NCI-H748 (cell line): Measurements from ENCODE around the gene SPECC1L.

Experiments
- DNase-seq: peaks from one replicate; lab custom pipeline; 2025; ENCODE audit not compliant: unreplicated experiment; lab: John Stamatoyannopoulos, UW

SPECC1L gene

DNA sequence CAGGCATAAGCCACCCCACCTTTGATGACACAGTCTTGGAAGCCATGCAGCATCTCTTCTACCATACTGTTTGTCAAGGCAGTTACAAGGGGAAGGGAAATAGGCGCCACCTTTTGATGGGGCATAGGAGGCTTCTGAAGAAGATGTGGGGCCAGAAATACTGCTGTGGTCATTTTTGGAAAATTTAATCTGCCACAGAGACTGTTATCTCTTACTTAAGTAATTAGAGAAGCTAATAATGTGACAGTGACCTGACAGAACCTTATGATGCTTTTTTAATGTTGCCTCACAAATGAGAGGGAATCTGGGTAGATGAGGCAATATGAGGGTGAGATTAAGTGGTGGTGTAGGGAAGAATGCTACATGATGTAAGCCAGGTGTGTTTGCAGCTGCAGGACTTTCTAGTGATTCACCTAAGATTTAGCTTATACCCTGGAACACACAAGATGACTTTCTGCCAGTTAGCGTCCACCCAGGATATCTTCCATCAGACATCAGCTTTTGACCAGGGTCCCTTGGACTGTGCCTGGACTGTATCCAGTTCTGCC lies 122.5 kb downstream of the SPECC1L start:
- no peak for DNase-seq

GRCh38 chr22:24393848-24394247 lies 123.2 kb downstream of the SPECC1L start:
- no peak for DNase-seq

DNA sequence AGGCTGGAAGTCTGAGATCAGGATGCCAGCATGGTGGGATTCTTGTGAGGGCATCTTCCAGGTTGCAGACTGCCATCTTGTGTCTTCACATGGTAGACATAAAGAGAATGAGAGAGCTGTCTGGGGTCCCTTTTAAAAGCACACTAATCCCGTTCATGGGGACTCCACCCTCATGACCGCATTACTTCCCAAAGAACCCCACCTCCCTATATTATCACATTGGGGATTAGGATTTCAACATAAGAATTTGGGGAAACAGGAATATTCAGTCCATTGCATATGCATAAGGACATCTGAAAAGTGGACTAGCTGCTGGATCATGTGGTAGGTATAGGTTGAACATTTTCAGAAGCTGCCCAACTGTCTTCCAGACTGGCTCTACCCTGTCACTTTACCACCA lies 123.6 kb downstream of the SPECC1L start:
- no peak for DNase-seq

GRCh38 chr22:24398409-24398808 lies 127.8 kb downstream of the SPECC1L start:
- no peak for DNase-seq

DNA sequence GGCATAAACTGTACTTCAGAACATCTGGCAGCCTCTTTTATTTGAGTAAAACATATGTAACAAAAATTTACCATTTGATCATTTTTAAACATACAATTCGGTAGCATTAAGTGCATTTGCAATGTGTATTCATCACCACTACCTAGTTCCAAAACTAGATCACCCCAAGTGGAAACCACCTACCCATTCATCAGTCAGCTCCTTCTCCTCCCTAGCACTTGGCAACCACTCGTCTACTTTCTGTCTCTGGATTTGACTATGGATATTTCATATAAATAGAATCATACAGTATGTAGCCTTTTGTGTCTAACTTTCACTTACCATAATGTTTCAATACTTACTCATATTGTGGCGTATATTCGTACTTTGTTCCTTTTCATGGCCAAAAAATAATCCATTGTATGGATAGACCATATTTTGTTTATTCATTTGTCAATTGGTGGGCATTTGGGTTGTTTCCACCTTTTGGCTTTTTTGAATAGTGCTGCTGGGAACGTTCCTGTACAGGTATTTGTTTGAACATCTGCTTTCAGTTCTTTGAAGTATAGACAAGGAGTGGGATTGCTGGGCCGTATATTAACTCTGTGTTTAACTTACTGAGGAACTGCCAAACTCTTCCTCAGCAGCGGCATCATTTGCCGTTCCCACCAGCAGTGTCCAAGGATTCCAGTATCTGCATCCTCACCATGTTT lies 129.5 kb downstream of the SPECC1L start:
- no peak for DNase-seq

- no peak for DNase-seq
Observed at GRCh38 chr22:24400726-24401596, 130.3 kb downstream of the SPECC1L start.

DNA sequence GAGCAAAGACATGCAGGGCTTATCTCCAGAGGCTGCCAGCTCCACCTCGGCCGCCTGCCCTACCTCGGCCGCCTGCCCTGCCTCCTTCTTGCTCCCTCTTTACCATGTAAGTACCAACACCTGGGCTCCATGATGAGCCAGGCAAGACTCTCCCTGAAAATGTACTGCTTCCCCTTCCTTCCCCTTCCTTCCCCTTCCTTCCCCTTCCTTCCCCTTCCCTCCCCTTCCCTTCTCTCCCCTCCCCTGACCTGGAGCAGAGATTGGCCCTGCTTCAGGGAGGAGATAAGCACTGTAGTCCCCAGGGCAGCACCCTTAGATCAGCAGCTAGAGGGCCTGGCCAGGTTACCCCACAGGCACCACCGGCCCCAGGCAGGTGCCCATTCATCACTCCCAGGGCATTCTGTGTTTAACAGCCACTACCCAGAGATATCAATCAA lies 131.3 kb downstream of the SPECC1L start:
- no peak for DNase-seq

- DNase-seq = peak; percentile 60
Observed at GRCh38 chr22:24402460-24403192, 132.0 kb downstream of the SPECC1L start.

- DNase-seq = no peak
Observed at GRCh38 chr22:24403346-24403745, 132.7 kb downstream of the SPECC1L start.

- DNase-seq = no peak
Observed at GRCh38 chr22:24404561-24405275, 134.1 kb downstream of the SPECC1L start.

GRCh38 chr22:24405631-24406321 lies 135.1 kb downstream of the SPECC1L start:
- DNase-seq = no peak

DNA sequence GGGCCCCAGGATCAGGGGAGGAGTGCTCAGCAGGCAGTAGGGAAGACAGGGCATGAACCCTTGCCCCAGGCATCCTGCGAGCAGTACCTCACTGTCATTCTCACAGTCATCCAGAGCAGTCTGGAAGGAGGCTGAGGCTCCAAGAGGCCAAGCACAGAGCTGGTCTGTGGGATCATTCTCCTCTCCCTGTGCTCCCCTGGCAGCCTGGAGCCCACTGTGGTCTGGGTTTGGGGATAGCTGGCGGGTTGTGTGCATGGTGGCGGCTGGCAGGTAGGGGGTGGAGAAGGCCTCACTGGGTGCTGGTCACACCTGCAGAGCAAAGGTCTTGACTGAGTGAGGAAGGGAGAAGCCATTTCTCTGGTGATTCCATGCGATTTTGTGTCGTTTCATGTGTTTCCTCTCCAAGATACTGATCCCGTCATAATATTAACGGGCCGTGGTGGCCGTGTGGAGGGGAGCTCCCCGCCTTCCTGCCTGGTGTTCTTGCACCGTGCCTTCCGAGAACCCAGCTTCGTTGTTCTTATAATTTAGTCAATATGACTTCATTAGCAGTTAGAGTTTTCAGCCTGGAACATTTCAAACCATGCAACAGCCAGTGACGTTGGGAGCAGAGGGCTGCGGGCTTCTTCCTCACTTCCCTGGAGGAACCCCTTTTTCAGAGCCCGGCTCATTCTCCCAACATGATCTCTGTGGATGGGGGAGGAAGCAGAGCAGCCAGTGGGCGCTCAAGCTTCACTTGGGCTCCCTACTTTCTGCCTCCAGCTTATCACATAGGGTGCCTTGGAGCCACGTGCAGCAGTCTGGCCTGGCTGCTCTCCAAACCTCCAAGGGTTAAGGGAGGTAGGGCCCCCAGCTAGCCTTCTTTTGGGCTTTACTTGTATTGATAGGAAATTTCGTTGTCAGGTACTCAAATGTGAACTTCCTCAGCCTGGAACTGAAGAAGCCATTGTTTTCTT lies 136.0 kb downstream of the SPECC1L start:
- no peak for DNase-seq

GRCh38 chr22:24407278-24407665 lies 136.6 kb downstream of the SPECC1L start:
- no peak for DNase-seq

DNA sequence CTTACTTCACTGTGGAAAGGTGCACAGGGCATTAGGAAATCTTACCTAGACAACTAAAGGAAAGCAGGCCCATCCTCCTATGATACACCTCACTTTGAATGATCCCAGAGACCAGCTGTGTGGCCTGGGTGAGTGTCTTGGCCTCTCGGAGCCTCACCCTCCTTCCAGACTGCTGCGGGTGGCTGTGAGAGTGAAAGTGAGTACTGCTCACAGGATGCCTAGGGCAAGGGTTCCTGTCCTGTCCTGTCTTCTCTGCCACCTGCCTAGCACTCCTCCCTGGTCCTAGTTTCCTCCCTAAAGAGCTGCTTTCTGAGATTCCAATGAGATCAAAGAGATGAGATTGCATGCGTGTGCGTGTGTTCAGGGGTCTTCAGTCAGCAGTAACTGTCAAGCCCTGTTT lies 137.3 kb downstream of the SPECC1L start:
- DNase-seq = no peak

DNA sequence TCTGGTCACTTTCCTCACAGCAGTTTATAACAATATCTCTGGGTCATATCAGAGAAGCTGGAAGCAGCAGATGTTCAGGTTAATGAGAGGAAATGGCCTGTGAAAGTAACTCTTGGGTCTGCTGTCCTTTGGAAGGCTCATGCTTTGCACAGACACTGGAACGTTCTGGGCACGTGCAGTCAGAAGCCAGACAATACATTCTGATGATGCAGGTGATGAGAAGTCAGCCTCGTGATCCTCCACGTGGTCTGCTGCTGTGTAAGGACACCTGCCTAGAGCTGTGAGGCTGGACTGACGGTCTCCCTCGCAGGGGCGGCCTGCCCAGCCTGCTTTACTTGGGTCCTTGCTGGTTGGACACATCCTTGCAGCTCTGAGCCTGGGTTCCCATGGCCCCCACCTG lies 138.0 kb downstream of the SPECC1L start:
- no peak for DNase-seq

GRCh38 chr22:24409707-24410106 lies 139.1 kb downstream of the SPECC1L start:
- no peak for DNase-seq

- DNase-seq = no peak
Observed at GRCh38 chr22:24410110-24410856, 139.7 kb downstream of the SPECC1L start.

DNA sequence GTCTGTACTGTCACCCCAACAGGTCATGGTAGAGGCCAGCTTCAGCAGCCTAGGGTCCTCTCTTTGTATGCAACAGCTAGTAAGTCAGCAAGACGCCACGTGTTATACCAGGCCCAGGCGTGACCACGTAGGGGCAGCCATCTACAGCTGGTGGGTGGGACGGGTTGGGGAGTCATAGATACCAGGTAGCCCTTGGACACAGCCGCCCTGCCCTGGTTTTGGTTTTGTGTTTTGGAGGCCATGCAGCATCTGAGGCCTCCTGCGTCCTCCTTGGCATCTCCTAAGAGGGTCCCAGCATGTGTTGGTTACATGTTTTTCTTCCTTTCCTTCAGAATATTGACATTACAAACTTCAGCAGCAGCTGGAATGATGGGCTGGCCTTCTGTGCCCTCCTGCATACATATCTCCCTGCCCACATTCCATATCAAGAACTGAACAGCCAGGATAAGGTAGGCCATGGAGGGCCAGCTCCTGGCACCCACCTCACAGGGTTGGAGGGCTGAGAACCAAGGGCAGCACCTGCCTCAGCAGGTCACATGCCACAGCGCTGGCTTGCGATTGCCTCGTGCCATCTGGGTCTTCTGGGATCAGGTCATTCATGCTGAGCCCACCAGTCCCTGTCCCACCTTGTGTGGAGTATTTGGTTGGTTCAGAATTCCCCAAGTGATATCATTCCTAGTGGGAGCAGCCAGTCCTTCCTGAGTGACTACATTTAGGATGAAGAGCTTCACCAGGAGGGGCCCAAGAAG lies 140.8 kb downstream of the SPECC1L start:
- DNase-seq = no peak
